AG08396 (cell line): Measurements from ENCODE around the gene PPP1CA.
A peak's percentile ranks its signal among the peaks of the same experiment; 100 is the strongest.

Experiments used
- DNase-seq: peaks from one replicate; pipeline ENCODE4 v3.0.0; 2012; ENCODE audit warnings: low spot score, mixed read lengths

Gene PPP1CA

DNA sequence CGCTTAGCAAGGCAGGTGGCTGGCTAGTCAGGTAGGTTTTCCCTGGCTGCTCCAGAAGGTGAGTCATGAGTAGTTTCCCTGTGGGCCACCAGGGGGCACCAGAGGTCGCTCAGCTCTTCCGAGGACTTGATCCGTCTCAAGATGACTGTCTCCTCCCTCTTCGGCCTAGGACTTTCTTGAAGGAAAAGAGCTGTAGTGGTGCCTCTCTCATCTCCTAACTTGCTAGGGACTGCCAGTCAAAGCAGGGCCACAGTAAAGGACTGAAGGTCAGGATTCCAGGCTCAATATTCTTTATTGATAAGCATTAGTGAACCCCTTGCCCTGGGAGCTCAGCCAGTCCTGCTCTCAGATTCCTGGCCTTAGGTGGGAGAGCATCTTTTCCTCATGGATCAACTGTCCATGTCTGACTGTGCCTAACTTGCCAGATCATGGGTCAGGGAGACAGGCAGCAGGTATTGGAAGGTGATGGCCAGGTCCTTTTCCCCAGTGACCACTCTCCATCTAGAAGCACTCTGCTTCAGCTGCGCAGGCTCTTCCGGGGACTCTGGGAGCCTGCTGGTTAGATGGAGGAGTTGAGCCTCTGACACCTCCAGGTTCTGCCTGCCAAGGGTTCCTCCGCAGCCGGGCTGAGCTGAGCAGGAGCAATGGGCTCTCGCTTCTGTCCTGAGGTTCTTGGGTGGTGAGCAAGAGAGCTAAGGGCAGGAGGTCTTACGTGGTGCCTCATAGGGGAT is 50.2 kb downstream of the PPP1CA start:
- DNase-seq, result peak; percentile 83

DNA sequence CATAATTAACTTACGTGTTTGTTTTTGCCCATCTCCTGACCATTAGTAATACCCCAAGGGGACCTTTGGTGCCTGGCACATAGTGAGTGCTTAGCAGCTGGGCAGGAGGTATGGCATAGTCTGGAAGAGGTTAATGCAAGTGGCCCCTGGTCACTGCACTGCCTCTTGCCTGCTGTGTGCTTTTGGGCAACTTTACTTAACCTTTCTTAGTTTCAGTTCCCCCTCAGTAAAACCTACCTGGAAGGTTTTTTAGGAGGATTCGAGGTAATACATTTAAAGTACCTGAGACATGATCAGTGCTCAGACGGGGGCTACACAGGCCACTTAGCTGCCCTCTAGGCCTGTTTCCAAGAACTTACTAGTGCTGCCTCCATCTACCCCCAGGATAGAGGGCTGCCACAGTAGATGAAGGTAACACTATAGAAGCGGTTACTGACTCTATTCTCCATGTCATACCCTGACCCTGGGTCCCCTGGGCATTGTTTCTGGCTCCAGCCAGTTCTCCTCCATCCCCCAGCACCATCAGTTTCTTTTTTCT is 51.7 kb downstream of the PPP1CA start:
- DNase-seq, result no peak

DNA sequence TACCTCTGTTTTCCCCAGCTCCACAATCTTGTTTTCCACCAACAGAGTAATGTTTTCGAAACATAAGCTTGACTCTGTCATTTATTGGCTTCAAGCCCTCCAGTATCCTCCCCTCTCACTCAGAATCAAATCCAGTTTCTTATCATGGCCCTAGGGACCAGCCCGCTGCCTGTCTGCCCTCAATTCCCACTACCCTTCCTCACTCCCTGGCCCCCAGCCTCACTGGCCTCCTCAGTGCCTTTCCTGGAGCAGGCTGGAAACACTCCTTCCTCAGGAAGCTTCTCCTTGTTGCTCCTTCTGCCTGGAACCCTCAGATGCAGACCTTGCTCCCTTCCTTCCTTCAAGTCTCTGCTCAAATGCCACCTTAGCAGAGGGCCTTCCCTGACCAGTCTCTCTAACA is 52.2 kb downstream of the PPP1CA start:
- DNase-seq, result no peak

DNA sequence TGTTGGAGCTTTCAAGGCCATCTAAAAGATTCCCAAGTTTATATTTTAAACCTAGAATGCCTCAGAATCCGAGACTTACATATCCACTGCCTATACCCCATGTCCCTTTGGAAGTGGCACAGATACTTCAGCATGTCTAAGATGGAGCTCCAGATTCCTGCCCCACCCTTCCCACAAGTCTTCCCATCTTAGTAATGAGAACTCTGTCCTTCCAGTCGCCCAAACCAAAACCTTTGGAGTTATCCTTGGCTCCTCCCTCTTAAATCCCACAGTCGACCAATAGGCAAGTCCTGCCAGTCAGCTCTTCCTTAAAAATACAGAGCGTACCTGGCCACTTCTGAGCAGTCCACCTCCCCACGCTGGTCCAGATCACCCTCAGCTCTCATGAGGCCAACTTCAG is 52.6 kb downstream of the PPP1CA start:
- DNase-seq, result no peak
